Vagina (tissue), 2 donors: Measurements from ENCODE around the gene SFN. TPM values are rescaled to one million over a fixed set of nuclear protein-coding genes. Genes with fewer than 3 reads are reported as not detected.
A peak's percentile ranks its signal among the peaks of the same experiment; 100 is the strongest.

Experiments used
- DNase-seq, 2 donors: peaks; one replicate each; pipeline ENCODE4 v3.0.0-alpha.2; 2017; ENCODE audit errors: extremely low spot score in 2 of 2
- H3K27ac ChIP-seq: fragments of 200-600 bp; sonication (generic); one replicate; pipeline ENCODE4 v1.5.1; 2019
- H3K27me3 ChIP-seq: fragments of 200-600 bp; sonication (generic); one replicate; pipeline ENCODE4 v1.5.1; 2019
- H3K36me3 ChIP-seq, 2 donors: fragments of 200-600 bp; sonication (generic); one replicate each; pipeline ENCODE4 v1.5.1; 2017 to 2019
- H3K4me1 ChIP-seq: fragments of 200-600 bp; sonication (generic); one replicate; pipeline ENCODE4 v1.5.1; 2019
- H3K4me3 ChIP-seq, 2 donors: fragments of 200-600 bp; sonication (generic); 1 replicate in 1 of 2; 2 replicates in 1 of 2; pipeline ENCODE4 v1.5.1; 2016 to 2019
- H3K9me3 ChIP-seq: fragments of 200-600 bp; sonication (generic); one replicate; pipeline ENCODE4 v1.5.1; 2019
- CTCF ChIP-seq, 3 experiments: fragments of 450-650 bp in 2 of 3; fragments of 200-600 bp in 1 of 3; sonication (generic) in 1 of 3; IDR thresholded peaks; one replicate each; pipeline ENCODE4 v1.5.1; 2017 to 2019; ENCODE audit warnings: antibody characterized with exemption in 3 of 3, mild to moderate bottlenecking in 2 of 3, moderate library complexity in 2 of 3
- POLR2A ChIP-seq, 2 donors: fragments of 450-650 bp; IDR thresholded peaks; one replicate each; pipeline ENCODE4 v1.6.1; 2017; ENCODE audit warnings: antibody characterized with exemption in 2 of 2, mild to moderate bottlenecking in 2 of 2, moderate library complexity in 2 of 2
- POLR2AphosphoS5 ChIP-seq, 2 donors: sonication (generic); formaldehyde crosslinking; IDR thresholded peaks; one replicate each; pipeline ENCODE4 v1.9.0; 2017; ENCODE audit warnings: antibody characterized with exemption in 2 of 2, mild to moderate bottlenecking in 2 of 2, low read depth in 1 of 2; ENCODE audit not compliant: insufficient read depth in 1 of 2
- intact Hi-C: fragments of 100-400 bp; cut with DNase I; formaldehyde crosslinking; loops from one replicate; pipeline ENCODE4 v1.15.1; 2023
- total RNA-seq: library from RNA; depleted of rRNA; stranded (reverse); fragments of >200 nt; gene quantifications from one replicate; pipeline ENCODE4 v1.2.3, GENCODE V29; 2016

Gene SFN
- total RNA-seq, 1 donor from 2014 or later, result 406 TPM

GRCh38 chr1:26887125-26887524 lies 24.2 kb downstream of the SFN start:
- Histone ChIP-seq H3K4me3 (no peak overlapping the region), H3K4me1 (peaks cover 23% of the 10 kb centered on the region), H3K27ac (no peak overlapping the region), H3K36me3 (peaks cover 3 to 61% of the 10 kb centered on the region in 2 donors), H3K9me3 (no peaks in the 10 kb centered on the region), H3K27me3 (no peaks in the 10 kb centered on the region)
- intact Hi-C loops, result no loop called here
- DNase-seq, result no peak
- no peak for TF ChIP-seq POLR2A (IDR thresholded peaks at IDR 0.05)
- TF ChIP-seq CTCF (IDR thresholded peaks at IDR 0.05), result no peak
- no peak for TF ChIP-seq POLR2AphosphoS5 (IDR thresholded peaks at IDR 0.05; ENCODE audit: insufficient read depth in 1 of 2, low read depth in 1 of 2)

- no peak for DNase-seq
- no peak overlapping the region for H3K4me3 ChIP-seq
- H3K36me3 ChIP-seq, result peaks cover 3 to 61% of the 10 kb centered on the region in 2 donors
- TF ChIP-seq POLR2AphosphoS5 (IDR thresholded peaks at IDR 0.05; ENCODE audit: insufficient read depth in 1 of 2, low read depth in 1 of 2), result no peak
- H3K27me3 ChIP-seq, result no peaks in the 10 kb centered on the region
- peaks cover 23% of the 10 kb centered on the region for H3K4me1 ChIP-seq
- intact Hi-C loops, result no loop called here
- H3K9me3 ChIP-seq, result no peaks in the 10 kb centered on the region
- H3K27ac ChIP-seq, result no peak overlapping the region
Measured at GRCh38 chr1:26888231-26888630, 25.3 kb downstream of the SFN start.

GRCh38 chr1:26889551-26890466 lies 26.9 kb downstream of the SFN start, which contains the start of gene GPN2:
Gene GPN2 (minus strand): TSS chr1:26890283. CDS start chr1:26890096, 187 bp downstream.
- Histone ChIP-seq H3K9me3 (no peaks in the 10 kb centered on the region), H3K4me1 (peaks cover 23% of the 10 kb centered on the region), H3K27ac (peak within 1 kb of the TSS; percentile 78), H3K27me3 (no peaks in the 10 kb centered on the region), H3K4me3 (peak within 1 kb of the TSS; percentile 77 to 81), H3K36me3 (peaks cover 3 to 59% of the 10 kb centered on the region in 2 donors)
- no peak for TF ChIP-seq POLR2A (IDR thresholded peaks at IDR 0.05)
- TF ChIP-seq POLR2AphosphoS5 (IDR thresholded peaks at IDR 0.05; ENCODE audit: insufficient read depth in 1 of 2, low read depth in 1 of 2), result peak; percentile 81 to 85
- no peak for TF ChIP-seq CTCF (IDR thresholded peaks at IDR 0.05)
- intact Hi-C loops, result no loop called here
- DNase-seq, result no peak

GRCh38 chr1:26890467-26890796 lies 27.5 kb downstream of the SFN start:
- no peak for DNase-seq
- peak overlapping the region; percentile 77 to 81 for H3K4me3 ChIP-seq
- H3K4me1 ChIP-seq, result peaks cover 23% of the 10 kb centered on the region
- no peaks in the 10 kb centered on the region for H3K27me3 ChIP-seq
- TF ChIP-seq CTCF (IDR thresholded peaks at IDR 0.05), result no peak
- intact Hi-C loops, result no loop called here
- peak overlapping the region; percentile 78 for H3K27ac ChIP-seq
- H3K36me3 ChIP-seq, result peaks cover 3 to 58% of the 10 kb centered on the region in 2 donors
- no peaks in the 10 kb centered on the region for H3K9me3 ChIP-seq

GRCh38 chr1:26894263-26894662 lies 31.3 kb downstream of the SFN start:
- intact Hi-C loops, result no loop called here
- DNase-seq, result no peak
- Histone ChIP-seq H3K27ac (no peak overlapping the region), H3K27me3 (no peaks in the 10 kb centered on the region), H3K9me3 (no peaks in the 10 kb centered on the region), H3K4me3 (no peak overlapping the region), H3K4me1 (peaks cover 25% of the 10 kb centered on the region), H3K36me3 (peaks cover 0 to 62% of the 10 kb centered on the region in 2 donors)
- TF ChIP-seq POLR2A (IDR thresholded peaks at IDR 0.05) (no peak), CTCF (IDR thresholded peaks at IDR 0.05) (no peak), POLR2AphosphoS5 (IDR thresholded peaks at IDR 0.05; ENCODE audit: insufficient read depth in 1 of 2, low read depth in 1 of 2) (no peak)
